Hematopoietic multipotent progenitor cell treated with erythropoietin and hydrocortisone succinate and interleukin-3 and kit ligand, for 15 days (in vitro differentiated cells): ENCODE data around the gene MLN.
"Not testable (repeated sequence)": the region's sequence is repeated elsewhere in the genome, so short reads cannot be mapped to it uniquely, and the experiment has no call there.

Source experiments
- DNase-seq: peaks from one replicate; pipeline ENCODE4 v3.0.0-alpha.2; 2015; ENCODE audit warnings: low spot score

The MLN gene

GRCh38 chr6:33834401-33835392 is 30.9 kb upstream of the MLN start:
- no peak for DNase-seq

- DNase-seq: no peak
Observed at GRCh38 chr6:33833599-33833998, 29.8 kb upstream of the MLN start.

GRCh38 chr6:33832831-33833230 is 29.0 kb upstream of the MLN start:
- not testable (repeated sequence) for DNase-seq

- DNase-seq: not testable (repeated sequence)
Observed at GRCh38 chr6:33831725-33832124, 27.9 kb upstream of the MLN start.

- no peak for DNase-seq
Observed at GRCh38 chr6:33830635-33831240, 26.9 kb upstream of the MLN start.

GRCh38 chr6:33828764-33829731 is 25.2 kb upstream of the MLN start:
- no peak for DNase-seq

- no peak for DNase-seq
Observed at GRCh38 chr6:33828452-33828763, 24.6 kb upstream of the MLN start.

- no peak for DNase-seq
Observed at GRCh38 chr6:33827546-33828451, 24.0 kb upstream of the MLN start.

GRCh38 chr6:33826537-33826936 is 22.7 kb upstream of the MLN start:
- no peak for DNase-seq

GRCh38 chr6:33824461-33825154 is 20.8 kb upstream of the MLN start:
- DNase-seq: no peak

GRCh38 chr6:33823806-33824205 is 20.0 kb upstream of the MLN start:
- no peak for DNase-seq

- no peak for DNase-seq
Observed at GRCh38 chr6:33822575-33823395, 19.0 kb upstream of the MLN start.

- DNase-seq: no peak
Observed at GRCh38 chr6:33820784-33821520, 17.1 kb upstream of the MLN start.

- no peak for DNase-seq
Observed at GRCh38 chr6:33820243-33820642, 16.4 kb upstream of the MLN start.

GRCh38 chr6:33819021-33819420 is 15.2 kb upstream of the MLN start:
- no peak for DNase-seq

- DNase-seq: no peak
Observed at GRCh38 chr6:33818293-33818692, 14.5 kb upstream of the MLN start.

- DNase-seq: no peak
Observed at GRCh38 chr6:33817489-33817888, 13.7 kb upstream of the MLN start.

- no peak for DNase-seq
Observed at GRCh38 chr6:33816911-33817310, 13.1 kb upstream of the MLN start.

GRCh38 chr6:33815854-33816253 is 12.1 kb upstream of the MLN start:
- DNase-seq: no peak
